ENCODE data around the gene BANK1. TPM values are rescaled to one million over a fixed set of nuclear protein-coding genes. Genes with fewer than 3 reads are reported as not detected.

The BANK1 gene
- total and polyA plus RNA-seq, 10 of the 15 experiments (the other 5 are each of a cell fraction or from before 2014, with no cell fraction given): 0.13 to 2.1 (median 0.42) TPM

- no peak for TF ChIP-seq CHD1 (IDR thresholded peaks at IDR 0.05; ENCODE audit: low read depth, low read length)
- no peak for TF ChIP-seq CBX3 (IDR thresholded peaks at IDR 0.05; ENCODE audit: borderline replicate concordance, low read depth)
- no peak for TF ChIP-seq CEBPZ (IDR thresholded peaks at IDR 0.05; ENCODE audit: low read depth, low read length)
- TF ChIP-seq NR2F1 (conservative IDR thresholded peaks at IDR 0.05): no peak
These were observed 247.0 kb downstream of the BANK1 start (continued) for GRCh38 chr4:102037566-102037965.

- RAD21 ChIA-PET (ENCODE audit: unreplicated experiment): no interaction called here
- ATAC-seq: no peak
- WGBS (ENCODE audit: insufficient coverage, insufficient replicate concordance, low lambda C conversion rate, missing lambda C conversion rate): 55% methylated on average over 7 of the region's 7 CpGs
- Histone ChIP-seq H2AFZ (ENCODE audit: control insufficient read depth, low read depth, low read length) (no peak overlapping the region), H3K4me1 (ENCODE audit: control insufficient read depth, insufficient read depth, low read length) (no peaks in the 10 kb centered on the region), H3K79me2 (ENCODE audit: control insufficient read depth, insufficient read depth, low read length) (no peaks in the 10 kb centered on the region), H4K20me1 (ENCODE audit: control insufficient read depth, insufficient read depth) (no peaks in the 10 kb centered on the region), H3K9me3 (replicated peaks; ENCODE audit: control insufficient read depth, insufficient read depth, low read length) (no peaks in the 10 kb centered on the region), H3K36me3 (ENCODE audit: control insufficient read depth in 2 of 2, insufficient read depth in 2 of 2, low read length in 1 of 2) (no peaks in the 10 kb centered on the region), H3K27ac (ENCODE audit: control insufficient read depth, insufficient read depth) (no peak overlapping the region), H3K9ac (ENCODE audit: control insufficient read depth, insufficient read depth, low read length) (no peak overlapping the region), H3K4me3 (no peak overlapping the region), H3K4me2 (ENCODE audit: control insufficient read depth, insufficient read depth) (no peak overlapping the region), H3K27me3 (replicated peaks in 1 of 2; ENCODE audit: control insufficient read depth in 2 of 2, insufficient read depth in 2 of 2, low read length in 1 of 2) (no peaks in the 10 kb centered on the region)
- no peak for FAIRE-seq
- in situ Hi-C loops (cut with MboI) (no loop called here), intact Hi-C loops (cut with micrococcal nuclease; ENCODE audit: unreplicated experiment) (no loop called here)
- POLR2A ChIA-PET: no interaction called here
- CTCF ChIA-PET: no interaction called here
- DNase-seq (ENCODE audit: low read depth, low spot score): no peak
- BruUV-seq (replicated peaks): no TSS peak
- SMC1A ChIA-PET (ENCODE audit: uncharacterized antibody, unreplicated experiment): no interaction called here
- TF ChIP-seq SMAD1 (IDR thresholded peaks at IDR 0.05; ENCODE audit: low read depth, partially characterized antibody) (no peak), TCF12 (IDR thresholded peaks at IDR 0.05; ENCODE audit: low read depth, low read length) (no peak), IKZF2 (IDR thresholded peaks at IDR 0.05) (no peak), MEF2A (IDR thresholded peaks at IDR 0.05; ENCODE audit: insufficient read depth, low read depth, low read length) (no peak), POU2F2 (IDR thresholded peaks at IDR 0.05; ENCODE audit: borderline replicate concordance, low read depth, low read length) (no peak), ZNF687 (IDR thresholded peaks at IDR 0.05) (no peak), ASH2L (IDR thresholded peaks at IDR 0.05; ENCODE audit: borderline replicate concordance, low read depth) (no peak), GATAD2B (conservative IDR thresholded peaks at IDR 0.05; ENCODE audit: low read depth) (no peak)
These were observed 252.6 kb downstream of the BANK1 start for GRCh38 chr4:102042871-102043802.

Data from GM12878 (cell line).